Measurements from ENCODE around the gene NUDT19. TPM values are rescaled to one million over a fixed set of nuclear protein-coding genes. Genes with fewer than 3 reads are reported as not detected.
A peak's percentile ranks its signal among the peaks of the same experiment; 100 is the strongest.

Gene NUDT19
- total RNA-seq, 1 experiment from 2014 or later, result 6.1 TPM

- H3K56ac ChIP-seq (ENCODE audit: insufficient read length, low read depth, low read length), result no peak overlapping the region
- DNase-seq, result no peak
- H2BK15ac ChIP-seq (ENCODE audit: low read depth, low read length), result no peak overlapping the region
- H3T11ph ChIP-seq (ENCODE audit: low read length), result no peak overlapping the region
- H3K79me2 ChIP-seq (ENCODE audit: insufficient read depth, low read length), result no peaks in the 10 kb centered on the region
- H3K4ac ChIP-seq (ENCODE audit: low read depth, low read length), result no peak overlapping the region
- no peak overlapping the region for H2BK20ac ChIP-seq (ENCODE audit: low read depth, low read length, poor library complexity, severe bottlenecking)
- no peak overlapping the region for H3K18ac ChIP-seq (ENCODE audit: insufficient read length, low read depth, low read length)
- H3K9ac ChIP-seq (ENCODE audit: extremely low read depth, insufficient read length, low read length), result no peak overlapping the region
- no peak overlapping the region for H2BK120ac ChIP-seq (ENCODE audit: low read depth, low read length, poor library complexity, severe bottlenecking)
- H3K27me3 Mint-ChIP-seq (ENCODE audit: low read depth), result no peaks in the 10 kb centered on the region
- no peak overlapping the region for H4K5ac ChIP-seq (ENCODE audit: insufficient read length, low read depth, low read length)
- no peaks in the 10 kb centered on the region for H3K9me3 ChIP-seq (ENCODE audit: control insufficient read depth, low read depth, low read length)
- no peak overlapping the region for H4K91ac ChIP-seq (ENCODE audit: insufficient read length, low read depth, low read length)
- H3K79me1 ChIP-seq (ENCODE audit: insufficient read depth, low read depth, low read length, poor library complexity, severe bottlenecking), result no peaks in the 10 kb centered on the region
- H3K27ac ChIP-seq (ENCODE audit: insufficient read length, low read depth, low read length), result no peak overlapping the region
- no peak overlapping the region for H3K14ac ChIP-seq (ENCODE audit: insufficient read depth, low read length)
- H3K4me2 ChIP-seq (ENCODE audit: insufficient read depth, insufficient read length, low read length), result no peak overlapping the region
- peak overlapping the region; percentile 55 to 86 (median 83); a peak in 5 of 7 replicates for H3K27ac Mint-ChIP-seq
- H4K8ac ChIP-seq (replicated peaks; ENCODE audit: insufficient read length, low read depth, low read length), result no peak overlapping the region
- no peak overlapping the region for H2BK12ac ChIP-seq (ENCODE audit: insufficient read length, low read depth, low read length)
- H3K23me2 ChIP-seq (ENCODE audit: insufficient read length, low read depth, low read length, poor library complexity, severe bottlenecking), result no peaks in the 10 kb centered on the region
- peaks cover 18 to 41% (median 32%) of the 10 kb centered on the region in 3 experiments; a peak in 6 of 7 replicates for H3K36me3 Mint-ChIP-seq (ENCODE audit: insufficient read depth in 1 of 3, low read depth in 3 of 3)
- no peak overlapping the region for H3K23ac ChIP-seq (ENCODE audit: insufficient read length, low read depth, low read length)
- H2BK5ac ChIP-seq (ENCODE audit: insufficient read length, low read length), result no peak overlapping the region
- H3K4me1 ChIP-seq (ENCODE audit: insufficient read depth, low read length), result no peaks in the 10 kb centered on the region; the same call in 1 of the 2 replicates
- no peak overlapping the region for H2AFZ ChIP-seq (ENCODE audit: low read length)
- no peaks in the 10 kb centered on the region for H3K9me3 Mint-ChIP-seq
- H3K27me3 ChIP-seq (ENCODE audit: insufficient read depth, low read length), result no peaks in the 10 kb centered on the region
- no peak overlapping the region for H2AK5ac ChIP-seq (ENCODE audit: insufficient read length, low read length)
- H4K20me1 ChIP-seq (ENCODE audit: control insufficient read depth, insufficient read depth, insufficient read length), result no peaks in the 10 kb centered on the region
- no CpG with 5 or more reads among the region's 12 CpGs for WGBS (ENCODE audit: extremely low coverage, insufficient read length, low lambda C conversion rate)
- H3K4me1 Mint-ChIP-seq, result peaks cover 11 to 20% of the 10 kb centered on the region in 2 experiments
- H3K4me3 Mint-ChIP-seq, result no peak overlapping the region
- TF ChIP-seq, protein P1, sequence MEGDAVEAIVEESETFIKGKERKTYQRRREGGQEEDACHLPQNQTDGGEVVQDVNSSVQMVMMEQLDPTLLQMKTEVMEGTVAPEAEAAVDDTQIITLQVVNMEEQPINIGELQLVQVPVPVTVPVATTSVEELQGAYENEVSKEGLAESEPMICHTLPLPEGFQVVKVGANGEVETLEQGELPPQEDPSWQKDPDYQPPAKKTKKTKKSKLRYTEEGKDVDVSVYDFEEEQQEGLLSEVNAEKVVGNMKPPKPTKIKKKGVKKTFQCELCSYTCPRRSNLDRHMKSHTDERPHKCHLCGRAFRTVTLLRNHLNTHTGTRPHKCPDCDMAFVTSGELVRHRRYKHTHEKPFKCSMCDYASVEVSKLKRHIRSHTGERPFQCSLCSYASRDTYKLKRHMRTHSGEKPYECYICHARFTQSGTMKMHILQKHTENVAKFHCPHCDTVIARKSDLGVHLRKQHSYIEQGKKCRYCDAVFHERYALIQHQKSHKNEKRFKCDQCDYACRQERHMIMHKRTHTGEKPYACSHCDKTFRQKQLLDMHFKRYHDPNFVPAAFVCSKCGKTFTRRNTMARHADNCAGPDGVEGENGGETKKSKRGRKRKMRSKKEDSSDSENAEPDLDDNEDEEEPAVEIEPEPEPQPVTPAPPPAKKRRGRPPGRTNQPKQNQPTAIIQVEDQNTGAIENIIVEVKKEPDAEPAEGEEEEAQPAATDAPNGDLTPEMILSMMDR (conservative IDR thresholded peaks at IDR 0.05), result no peak
These were observed 38.6 kb upstream of the NUDT19 start for GRCh38 chr19:32652894-32653598.
